HG03175 (cell line): ENCODE data around the gene CD84.
"Not testable (repeated sequence)": the region's sequence is repeated elsewhere in the genome, so short reads cannot be mapped to it uniquely, and the experiment has no call there.

Source experiments
- ATAC-seq: cut with Tn5 transposase; IDR thresholded peaks from one replicate; pipeline ENCODE4 v1.9.1; 2021; ENCODE audit warnings: mild to moderate bottlenecking, moderate library complexity; ENCODE audit not compliant: unreplicated experiment

The CD84 gene

DNA sequence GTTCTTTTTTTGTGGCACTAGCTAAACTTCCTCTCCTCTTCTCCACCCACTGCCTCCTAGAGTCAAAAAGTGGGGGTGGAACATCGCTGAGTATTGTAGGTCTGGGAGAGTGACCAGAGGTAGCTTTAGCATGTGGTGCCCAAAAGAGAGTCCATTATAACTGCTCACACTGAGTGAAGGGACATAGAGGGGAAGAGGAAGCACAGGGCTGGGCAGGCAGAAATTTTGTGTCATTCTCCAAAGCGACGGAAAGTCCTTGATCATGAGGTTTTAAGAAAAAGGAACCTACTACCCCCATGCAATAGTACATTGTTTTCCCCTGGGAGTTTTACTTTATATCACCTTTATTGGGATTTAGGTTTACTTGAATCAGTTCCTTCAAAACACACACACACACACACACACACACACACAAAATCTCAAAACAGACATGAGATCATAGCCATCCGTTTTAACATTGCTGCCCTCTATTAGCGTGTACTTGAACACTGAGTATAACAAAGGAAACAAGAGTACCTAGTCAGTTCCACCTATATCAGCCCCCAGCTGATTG is 4.1 kb downstream of the CD84 start:
- no peak for ATAC-seq

- ATAC-seq = no peak
Measured at GRCh38 chr1:160570840-160571239, 8.5 kb downstream of the CD84 start.

DNA sequence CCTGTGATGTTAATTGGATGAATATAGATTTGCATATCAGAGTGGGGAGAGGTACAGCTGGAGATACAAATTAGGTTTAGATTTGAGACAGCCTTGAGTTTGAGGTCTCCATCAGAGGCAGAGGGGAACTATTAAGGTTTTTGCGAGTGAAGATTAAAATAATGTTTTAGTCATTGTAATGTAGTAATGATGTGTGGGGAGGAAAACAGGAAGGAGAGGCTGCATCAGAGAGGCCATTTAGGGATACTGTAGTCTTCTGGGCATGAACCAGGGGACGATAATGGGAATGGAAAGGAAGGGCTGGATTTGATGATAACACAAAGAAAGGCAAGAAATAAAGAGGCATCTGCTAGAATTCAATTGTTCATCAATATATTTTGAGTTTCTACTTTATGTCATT is 9.5 kb downstream of the CD84 start:
- ATAC-seq = no peak

GRCh38 chr1:160567858-160568682 is 11.2 kb downstream of the CD84 start:
- no peak for ATAC-seq

- no peak for ATAC-seq
Measured at GRCh38 chr1:160567341-160567740, 12.0 kb downstream of the CD84 start.

DNA sequence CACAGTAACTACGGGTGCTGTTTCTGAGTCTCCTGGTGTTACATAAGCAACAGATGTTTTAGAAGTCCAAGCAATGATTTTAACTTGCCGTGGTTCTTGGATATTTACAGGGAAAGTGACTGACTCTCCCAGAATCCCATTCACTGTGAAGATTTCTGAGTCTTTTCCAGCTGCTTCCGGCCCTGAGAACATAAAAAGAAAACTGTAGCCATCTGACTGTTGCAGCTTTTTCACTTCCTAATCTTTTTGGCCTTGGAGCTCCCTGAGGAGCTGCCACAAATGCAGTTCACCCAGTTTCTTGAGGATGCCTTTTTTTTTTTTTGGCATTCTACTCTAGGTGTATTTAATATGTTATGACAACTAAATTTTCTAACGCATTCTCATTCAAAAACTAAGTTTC is 13.7 kb downstream of the CD84 start:
- no peak for ATAC-seq

DNA sequence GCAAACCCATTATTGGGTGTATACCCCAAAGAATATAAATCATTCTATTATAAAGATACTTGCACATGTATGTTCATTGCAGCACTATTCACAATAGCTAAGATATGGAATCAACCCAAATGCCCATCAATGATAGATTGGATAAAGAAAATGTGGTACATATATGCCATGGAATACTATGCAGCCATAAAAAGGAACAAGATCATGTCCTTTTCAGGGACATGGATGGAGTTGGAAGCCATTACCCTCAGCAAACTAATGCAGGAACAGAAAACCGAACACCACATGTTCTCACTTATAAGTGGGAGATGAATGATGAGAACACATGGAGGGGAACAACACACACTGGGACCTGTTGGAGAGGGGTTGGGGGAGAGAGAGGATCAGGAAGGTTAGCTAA is 16.1 kb downstream of the CD84 start:
- not testable (repeated sequence) for ATAC-seq

- ATAC-seq = not testable (repeated sequence)
Measured at GRCh38 chr1:160562745-160563144, 16.6 kb downstream of the CD84 start.

DNA sequence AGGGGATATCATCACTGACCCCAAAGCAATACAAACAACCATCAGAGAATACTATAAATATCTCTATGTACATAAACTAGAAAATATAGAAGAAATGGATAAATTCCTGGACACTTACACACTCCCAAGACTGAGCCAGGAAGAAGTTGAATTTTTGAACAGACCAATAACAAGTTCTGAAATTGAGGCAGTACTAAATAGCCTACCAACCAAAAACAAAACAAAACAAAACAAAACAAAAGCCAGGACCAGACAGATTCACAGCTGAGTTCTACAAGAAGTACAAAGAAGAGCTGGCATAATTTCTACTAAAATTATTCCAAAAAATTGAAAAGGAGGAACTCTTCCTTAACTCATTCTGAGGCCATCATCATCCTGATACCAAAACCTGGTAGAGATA is 18.5 kb downstream of the CD84 start:
- no peak for ATAC-seq

DNA sequence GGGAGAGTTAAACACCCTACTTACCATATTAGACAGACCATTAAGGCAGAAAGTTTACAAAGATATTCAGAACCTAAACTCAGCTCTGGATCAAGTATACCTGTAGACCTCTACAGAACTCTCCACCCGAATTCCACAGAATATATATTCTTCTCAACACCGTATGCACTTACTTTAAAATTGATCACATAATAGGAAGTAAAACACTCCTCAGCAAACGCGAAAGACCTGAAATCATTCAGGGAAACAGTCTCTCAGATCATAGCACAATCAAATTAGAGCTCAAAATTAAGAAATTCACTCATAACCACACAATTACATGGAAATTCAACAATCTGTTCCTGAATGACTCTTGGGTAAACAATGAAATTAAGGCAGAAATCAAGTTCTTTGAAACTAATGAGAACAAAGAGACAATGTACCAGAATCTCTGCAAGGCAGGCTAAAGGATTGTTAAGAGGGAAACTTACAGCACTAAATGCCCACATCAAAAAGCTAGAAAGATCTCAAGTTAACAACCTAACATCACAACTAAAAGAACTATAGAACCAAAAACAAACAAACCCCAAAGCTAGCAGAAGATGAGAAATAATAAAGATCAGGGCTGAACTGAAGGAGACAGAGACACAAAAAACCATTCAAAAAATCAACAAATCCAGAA is 19.1 kb downstream of the CD84 start:
- ATAC-seq = no peak

GRCh38 chr1:160559437-160559836 is 19.9 kb downstream of the CD84 start:
- not testable (repeated sequence) for ATAC-seq

DNA sequence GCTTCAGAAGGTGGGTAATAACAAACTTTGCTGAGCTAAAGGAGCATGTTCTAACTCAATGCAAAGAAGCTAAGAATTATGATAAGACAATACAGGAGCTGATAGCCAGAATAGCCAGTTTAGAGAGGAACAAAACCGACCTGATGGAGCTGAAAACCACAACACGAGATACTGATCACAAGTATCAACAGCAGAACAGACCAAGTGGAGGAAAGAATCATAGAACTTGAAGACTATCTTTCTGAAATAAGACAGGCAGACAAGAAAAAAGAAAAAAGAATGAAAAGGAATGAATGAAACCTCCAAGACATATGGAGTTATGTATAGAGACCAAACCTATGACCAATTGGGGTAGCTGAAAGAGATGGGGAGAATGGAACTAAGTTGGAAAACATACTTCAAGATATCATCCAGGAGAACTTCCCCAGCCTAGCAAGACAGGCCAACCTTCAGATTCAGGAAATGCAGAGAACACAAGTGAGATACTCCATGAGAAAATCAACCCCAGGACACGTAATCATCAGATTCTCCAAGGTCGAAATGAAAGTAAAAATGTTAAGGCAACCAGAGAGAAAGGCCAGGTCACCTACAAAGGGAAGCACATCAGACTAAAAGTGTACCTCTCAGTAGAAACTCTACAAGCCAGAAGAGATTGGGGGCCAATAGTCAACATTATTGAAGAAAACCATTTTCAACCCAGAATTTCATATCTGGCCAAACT is 20.5 kb downstream of the CD84 start:
- ATAC-seq = no peak

GRCh38 chr1:160553778-160554177 is 25.5 kb downstream of the CD84 start:
- ATAC-seq = no peak

GRCh38 chr1:160552425-160552824 is 26.9 kb downstream of the CD84 start:
- ATAC-seq = no peak

- no peak for ATAC-seq
Measured at GRCh38 chr1:160550572-160551034, 28.7 kb downstream of the CD84 start.

DNA sequence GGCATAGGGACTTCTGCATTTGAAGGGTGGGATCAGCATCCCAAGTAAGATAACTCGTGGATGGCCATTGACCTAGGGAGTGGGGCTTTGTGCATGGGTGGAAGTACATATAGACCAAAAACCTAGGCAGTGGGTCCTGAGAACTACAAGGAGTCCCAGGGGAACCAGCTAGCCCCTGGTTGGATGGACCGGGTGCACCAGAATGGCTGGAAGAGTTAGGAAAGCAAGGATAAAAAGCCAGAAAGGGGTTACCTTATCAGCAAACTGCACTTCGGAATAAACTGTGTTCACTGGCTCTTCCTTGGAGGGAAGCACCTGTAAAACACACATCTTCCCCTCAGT is 29.7 kb downstream of the CD84 start:
- no peak for ATAC-seq

- ATAC-seq = peak; percentile 49
Measured at GRCh38 chr1:160548960-160549664, 30.2 kb downstream of the CD84 start.

GRCh38 chr1:160548183-160548582 is 31.1 kb downstream of the CD84 start:
- no peak for ATAC-seq

- ATAC-seq = no peak
Measured at GRCh38 chr1:160547422-160547821, 31.9 kb downstream of the CD84 start.

- ATAC-seq = no peak
Measured at GRCh38 chr1:160546942-160547341, 32.4 kb downstream of the CD84 start.

DNA sequence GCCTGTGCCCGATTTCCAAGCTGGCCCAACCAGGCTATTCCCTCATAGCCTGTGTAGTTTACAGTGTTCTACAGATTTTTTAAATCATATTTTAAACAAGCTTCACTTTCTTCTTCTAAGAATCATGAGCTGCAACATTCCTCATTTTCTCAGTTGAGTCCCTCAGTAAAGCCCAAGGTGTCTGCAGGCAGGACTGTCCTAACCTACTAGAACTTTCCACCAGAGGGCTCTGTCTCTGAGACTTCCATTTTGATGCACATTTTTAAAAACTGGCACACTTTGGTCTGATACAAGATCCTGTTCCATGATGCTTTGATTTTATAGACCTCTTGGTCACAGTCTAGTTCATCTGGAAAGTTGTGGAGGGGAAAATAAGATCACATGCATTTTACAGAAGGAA is 34.6 kb downstream of the CD84 start:
- ATAC-seq = no peak
